IPS-NIHi7 (cell line): ENCODE measurements around the gene NINJ2.

Experiments
- DNase-seq: peaks from one replicate; pipeline ENCODE4 v3.0.0; 2012; ENCODE audit warnings: mixed read lengths; ENCODE audit errors: extremely low spot score

Gene NINJ2

GRCh38 chr12:531951-532585, 131.2 kb downstream of the NINJ2 start:
- no peak for DNase-seq

DNA sequence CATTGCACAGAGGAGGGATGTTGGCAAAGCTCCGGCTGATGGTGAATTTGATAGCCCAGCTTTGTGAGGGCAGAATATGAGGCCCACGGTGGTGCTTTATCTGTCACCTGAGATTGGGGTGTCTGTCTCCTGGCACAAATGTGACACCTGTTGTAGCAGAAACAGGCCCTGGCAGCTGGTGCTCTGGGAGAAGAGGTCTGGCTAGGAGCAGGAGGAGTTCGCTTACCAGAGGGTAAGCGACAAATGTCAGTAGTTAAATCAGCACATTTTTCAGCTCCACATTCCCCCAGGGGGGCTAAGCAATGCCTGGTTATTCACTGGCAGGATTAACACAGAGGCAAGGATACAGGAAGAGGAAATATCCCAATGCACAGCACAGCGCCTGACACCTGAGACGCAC, 132.4 kb downstream of the NINJ2 start:
- DNase-seq, result no peak

GRCh38 chr12:530308-530707, 132.9 kb downstream of the NINJ2 start:
- DNase-seq, result no peak

DNA sequence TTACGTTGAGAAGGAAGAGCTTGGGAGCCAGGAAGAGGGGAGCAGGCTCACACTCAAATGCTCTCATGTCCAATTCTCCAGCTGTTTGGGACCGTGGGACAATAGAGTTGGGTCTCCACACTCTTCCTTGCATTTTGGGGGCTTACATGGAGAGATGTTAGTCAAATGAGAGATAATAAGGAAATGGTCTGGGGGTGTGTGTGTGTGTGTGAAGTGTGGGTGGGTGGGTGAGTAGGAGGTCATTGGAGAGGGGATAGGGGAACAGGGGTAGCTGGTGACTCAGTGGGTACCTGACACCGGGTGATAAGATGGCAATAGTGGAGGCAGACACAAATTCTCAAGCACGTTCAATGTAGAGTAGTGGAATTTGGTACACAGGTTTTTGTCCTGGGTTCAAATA, 135.5 kb downstream of the NINJ2 start:
- no peak for DNase-seq

DNA sequence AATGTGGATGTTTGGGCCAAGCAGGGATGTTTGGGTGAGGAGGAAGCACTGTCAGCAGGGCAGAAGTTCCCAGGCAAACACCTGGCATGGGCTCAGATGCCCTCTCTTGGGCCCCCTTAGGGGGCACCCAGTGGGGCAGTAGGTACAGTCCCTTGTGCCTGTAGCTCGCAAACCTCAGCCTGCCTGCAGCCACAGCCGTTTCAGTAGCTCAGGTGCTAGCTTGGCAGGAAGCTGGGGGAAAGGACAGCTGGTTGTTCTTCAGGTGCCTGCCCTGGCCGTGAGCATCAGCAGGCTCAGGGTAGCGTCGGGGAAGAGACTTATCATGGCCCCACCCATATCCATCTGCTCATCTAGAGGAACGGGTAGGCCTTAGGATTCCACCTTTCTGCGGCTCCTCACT, 136.0 kb downstream of the NINJ2 start:
- no peak for DNase-seq

- no peak for DNase-seq
These were observed 137.2 kb downstream of the NINJ2 start for GRCh38 chr12:526089-526488.

DNA sequence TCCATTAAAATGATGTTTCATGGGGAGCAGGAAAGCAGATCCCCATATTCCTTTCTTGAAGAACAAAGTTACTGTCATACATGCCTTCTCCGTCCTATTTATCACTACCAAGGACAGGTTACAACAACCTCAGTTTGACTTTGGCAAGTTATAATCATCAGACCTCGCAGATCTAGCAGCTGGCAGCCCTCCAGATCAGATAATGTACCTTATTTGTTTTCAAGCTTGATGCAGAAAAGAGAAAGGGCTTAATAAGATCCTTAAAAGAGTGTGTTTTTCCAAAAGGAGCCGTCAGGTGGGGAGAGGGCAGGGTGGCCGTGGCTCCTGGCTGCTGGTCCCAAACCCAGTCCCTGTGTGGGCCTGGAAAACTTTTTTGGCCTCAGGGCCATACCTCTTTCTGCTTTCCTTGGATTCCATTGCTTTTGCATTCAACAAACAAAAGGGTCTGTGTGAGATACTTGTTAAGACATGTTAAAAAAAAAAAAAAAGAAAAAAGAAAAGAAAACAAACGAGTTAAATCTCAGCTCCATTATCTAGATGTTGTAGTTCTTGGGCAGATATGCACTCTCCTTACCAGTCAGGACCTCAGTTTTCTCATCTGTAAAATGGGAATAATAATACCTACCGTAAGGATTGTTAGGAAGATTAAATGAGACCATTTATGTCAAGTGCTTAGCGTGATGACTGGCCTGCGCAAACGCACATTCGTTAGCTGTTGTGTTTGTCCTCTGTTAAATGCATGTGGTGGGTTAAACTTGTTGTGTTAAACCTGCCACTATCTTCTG, 138.9 kb downstream of the NINJ2 start:
- no peak for DNase-seq

- DNase-seq, result no peak
These were observed 140.4 kb downstream of the NINJ2 start for GRCh38 chr12:522692-523378.

DNA sequence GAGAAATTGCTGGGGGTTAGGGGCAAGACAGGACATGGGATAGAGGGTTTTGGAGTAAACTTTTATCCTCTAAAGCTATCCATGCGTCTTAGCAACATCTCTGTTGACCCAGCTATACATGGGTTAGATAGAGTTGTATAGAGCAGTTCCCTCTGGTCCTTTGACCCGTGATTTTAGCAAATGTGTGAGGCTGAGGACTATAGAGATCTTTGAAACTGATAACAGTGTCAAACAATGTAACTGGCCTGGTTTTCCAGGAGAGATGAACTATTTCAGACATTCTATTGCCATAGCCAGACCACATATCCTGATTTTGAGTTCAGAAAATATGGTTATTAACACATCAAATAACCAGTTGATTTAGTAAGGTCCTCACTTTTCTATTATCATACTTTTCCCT, 143.1 kb downstream of the NINJ2 start:
- DNase-seq, result no peak

DNA sequence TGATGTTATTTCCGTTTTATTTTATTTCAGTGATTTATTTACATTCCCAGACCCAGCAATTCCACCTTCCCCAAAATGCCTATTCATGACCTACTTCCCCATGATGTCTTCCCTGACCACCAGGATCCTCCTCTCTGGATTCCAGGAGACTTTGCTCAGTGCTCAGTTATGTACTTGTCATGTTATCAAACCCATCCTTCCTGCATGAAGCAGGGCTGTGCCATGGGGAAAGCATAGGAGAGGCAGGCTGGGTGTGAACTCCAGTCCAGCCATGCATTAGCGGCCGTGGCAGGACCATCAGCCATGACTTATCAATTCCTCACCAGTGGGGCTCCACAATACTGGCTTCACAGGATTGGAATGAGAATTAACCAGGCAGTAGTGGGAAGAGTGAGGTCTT, 145.7 kb downstream of the NINJ2 start:
- DNase-seq, result no peak
